Epithelial cell of esophagus (primary cell): Measurements from ENCODE around the gene SHFL.

Experiments
- DNase-seq: peaks from one replicate; pipeline ENCODE4 v3.0.0; 2010; ENCODE audit warnings: low read depth
- H3K4me3 ChIP-seq: 2 replicates; pipeline ENCODE4 v1.5.1; 2011; ENCODE audit warnings: mild to moderate bottlenecking, low read length, control low read depth
- TF ChIP-seq, protein P1 (sequence below): IDR thresholded peaks from 2 replicates; pipeline ENCODE4 v1.5.1; 2011; ENCODE audit warnings: low read depth, mild to moderate bottlenecking, low read length, control low read depth, inconsistent platforms; ENCODE audit not compliant: insufficient read depth; ENCODE audit errors: missing control alignments

The SHFL gene

DNA sequence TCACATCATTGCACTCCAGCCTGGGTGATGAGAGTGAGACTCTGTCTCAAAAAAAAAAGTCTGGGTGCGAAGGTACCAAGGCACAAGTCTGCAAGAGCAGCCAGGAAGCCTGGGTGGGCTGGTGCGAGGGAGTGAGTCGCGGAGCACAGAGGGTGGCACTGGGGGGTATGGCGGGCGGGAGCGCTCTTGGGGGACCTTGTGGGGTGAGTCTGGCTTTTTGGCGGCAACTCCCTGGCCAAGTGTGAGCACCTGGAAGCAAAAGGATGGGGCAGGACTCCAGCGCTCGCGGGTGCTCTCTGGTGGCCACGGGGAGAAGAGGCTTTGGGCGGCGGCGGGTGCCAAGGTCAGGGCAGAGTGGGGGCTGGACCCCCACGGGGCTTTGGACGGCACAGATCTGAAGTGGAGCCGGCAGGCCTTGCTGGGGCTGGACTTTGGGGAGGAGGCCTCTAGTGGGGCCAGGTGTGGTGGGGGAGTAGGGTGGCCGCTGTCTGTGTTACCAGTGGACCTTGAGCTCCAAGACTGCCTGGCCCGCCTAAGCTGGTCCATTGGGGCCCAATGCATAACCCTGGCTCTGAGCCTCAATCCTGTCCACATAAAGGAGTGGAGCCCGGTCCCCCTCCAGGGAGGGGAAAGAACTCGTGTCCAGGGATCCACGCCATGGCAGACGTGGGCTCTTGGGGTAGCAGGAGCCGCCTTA, 26.9 kb downstream of the SHFL start:
- DNase-seq: peak; percentile 62
- TF ChIP-seq, protein P1, sequence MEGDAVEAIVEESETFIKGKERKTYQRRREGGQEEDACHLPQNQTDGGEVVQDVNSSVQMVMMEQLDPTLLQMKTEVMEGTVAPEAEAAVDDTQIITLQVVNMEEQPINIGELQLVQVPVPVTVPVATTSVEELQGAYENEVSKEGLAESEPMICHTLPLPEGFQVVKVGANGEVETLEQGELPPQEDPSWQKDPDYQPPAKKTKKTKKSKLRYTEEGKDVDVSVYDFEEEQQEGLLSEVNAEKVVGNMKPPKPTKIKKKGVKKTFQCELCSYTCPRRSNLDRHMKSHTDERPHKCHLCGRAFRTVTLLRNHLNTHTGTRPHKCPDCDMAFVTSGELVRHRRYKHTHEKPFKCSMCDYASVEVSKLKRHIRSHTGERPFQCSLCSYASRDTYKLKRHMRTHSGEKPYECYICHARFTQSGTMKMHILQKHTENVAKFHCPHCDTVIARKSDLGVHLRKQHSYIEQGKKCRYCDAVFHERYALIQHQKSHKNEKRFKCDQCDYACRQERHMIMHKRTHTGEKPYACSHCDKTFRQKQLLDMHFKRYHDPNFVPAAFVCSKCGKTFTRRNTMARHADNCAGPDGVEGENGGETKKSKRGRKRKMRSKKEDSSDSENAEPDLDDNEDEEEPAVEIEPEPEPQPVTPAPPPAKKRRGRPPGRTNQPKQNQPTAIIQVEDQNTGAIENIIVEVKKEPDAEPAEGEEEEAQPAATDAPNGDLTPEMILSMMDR: peak; percentile 71
- no peak overlapping the region for H3K4me3 ChIP-seq

DNA sequence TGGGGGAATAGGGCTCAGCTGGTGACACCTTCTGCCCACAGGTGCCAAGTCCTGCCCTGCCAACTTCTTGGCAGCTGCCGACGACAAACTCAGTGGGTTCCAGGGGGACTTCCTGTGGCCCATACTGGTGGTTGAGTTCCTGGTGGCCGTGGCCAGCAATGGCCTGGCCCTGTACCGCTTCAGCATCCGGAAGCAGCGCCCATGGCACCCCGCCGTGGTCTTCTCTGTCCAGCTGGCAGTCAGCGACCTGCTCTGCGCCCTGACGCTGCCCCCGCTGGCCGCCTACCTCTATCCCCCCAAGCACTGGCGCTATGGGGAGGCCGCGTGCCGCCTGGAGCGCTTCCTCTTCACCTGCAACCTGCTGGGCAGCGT, 27.5 kb downstream of the SHFL start:
- no peak for DNase-seq
- TF ChIP-seq, protein P1: no peak
- H3K4me3 ChIP-seq: no peak overlapping the region

DNA sequence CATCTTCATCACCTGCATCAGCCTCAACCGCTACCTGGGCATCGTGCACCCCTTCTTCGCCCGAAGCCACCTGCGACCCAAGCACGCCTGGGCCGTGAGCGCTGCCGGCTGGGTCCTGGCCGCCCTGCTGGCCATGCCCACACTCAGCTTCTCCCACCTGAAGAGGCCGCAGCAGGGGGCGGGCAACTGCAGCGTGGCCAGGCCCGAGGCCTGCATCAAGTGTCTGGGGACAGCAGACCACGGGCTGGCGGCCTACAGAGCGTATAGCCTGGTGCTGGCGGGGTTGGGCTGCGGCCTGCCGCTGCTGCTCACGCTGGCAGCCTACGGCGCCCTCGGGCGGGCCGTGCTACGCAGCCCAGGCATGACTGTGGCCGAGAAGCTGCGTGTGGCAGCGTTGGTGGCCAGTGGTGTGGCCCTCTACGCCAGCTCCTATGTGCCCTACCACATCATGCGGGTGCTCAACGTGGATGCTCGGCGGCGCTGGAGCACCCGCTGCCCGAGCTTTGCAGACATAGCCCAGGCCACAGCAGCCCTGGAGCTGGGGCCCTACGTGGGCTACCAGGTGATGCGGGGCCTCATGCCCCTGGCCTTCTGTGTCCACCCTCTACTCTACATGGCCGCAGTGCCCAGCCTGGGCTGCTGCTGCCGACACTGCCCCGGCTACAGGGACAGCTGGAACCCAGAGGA, 28.0 kb downstream of the SHFL start:
- no peak overlapping the region for H3K4me3 ChIP-seq
- DNase-seq: no peak
- TF ChIP-seq, protein P1: no peak

DNA sequence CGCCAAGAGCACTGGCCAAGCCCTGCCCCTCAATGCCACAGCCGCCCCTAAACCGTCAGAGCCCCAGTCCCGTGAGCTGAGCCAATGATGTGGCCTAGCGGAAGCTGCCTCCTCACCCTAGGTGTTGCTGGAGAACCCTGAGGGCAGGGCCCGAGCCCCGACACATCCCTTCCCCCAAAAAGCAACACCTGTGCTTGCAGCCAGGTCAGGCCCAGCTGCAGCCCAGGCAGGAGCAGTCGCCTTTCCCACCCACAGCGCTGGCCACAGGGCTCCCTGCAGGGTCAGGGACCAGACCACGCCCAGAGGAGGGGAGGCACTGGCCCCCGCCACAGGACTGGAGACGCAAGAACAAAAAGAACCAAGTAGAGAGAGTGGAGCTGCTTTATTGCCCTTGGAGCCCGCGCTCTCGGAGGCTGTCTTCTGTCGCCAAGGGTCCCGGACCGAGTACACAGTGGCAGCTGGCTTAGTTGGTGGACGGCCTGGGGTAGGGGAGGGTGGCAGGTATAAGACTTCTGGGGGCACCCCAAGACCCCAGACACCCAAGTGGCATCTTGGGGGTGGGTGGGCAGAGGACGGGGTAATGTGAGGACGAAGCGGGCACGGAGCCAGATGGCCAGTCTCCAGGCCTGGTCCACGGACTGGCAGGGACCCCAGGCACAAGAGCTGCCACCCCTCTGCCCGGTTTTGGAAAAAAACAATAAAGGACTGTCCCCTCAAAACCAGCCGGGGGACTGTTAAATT, 28.7 kb downstream of the SHFL start:
- no peak overlapping the region for H3K4me3 ChIP-seq
- no peak for DNase-seq
- TF ChIP-seq, protein P1: no peak

DNA sequence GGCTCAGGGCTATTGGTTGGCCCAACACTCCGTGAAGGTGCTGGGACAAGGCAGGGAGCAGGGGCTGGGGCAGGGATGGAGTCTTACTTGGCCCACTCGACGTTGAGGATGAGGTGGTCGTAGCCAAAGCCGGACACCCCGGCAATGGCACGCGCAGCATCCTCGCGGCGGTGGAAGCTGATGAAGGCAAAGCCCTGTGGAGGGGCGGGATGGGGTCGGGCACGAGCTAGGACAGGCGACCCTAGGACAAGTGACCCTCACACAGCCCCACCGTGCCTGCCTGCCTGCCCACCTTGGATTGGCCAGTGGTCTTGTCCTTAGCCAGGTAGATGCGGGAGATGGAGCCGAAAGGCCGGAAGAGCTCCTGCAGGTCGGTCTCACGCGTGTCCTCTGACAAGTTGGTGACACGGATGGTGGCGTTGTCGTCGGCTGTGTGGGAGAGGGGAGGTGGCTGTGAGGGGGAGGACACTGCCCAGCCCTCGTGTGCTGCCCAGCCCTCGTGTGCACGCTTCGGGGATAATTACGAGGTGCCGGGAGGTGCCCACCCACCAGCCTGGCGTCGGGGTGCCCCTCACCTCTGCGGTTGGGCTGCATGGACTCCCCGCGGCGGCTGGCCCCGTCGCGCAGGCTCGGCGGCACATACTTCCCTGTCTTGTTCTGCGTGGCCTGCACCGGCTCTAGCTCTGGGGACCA, 29.4 kb downstream of the SHFL start:
- H3K4me3 ChIP-seq: no peak overlapping the region
- TF ChIP-seq, protein P1: no peak
- DNase-seq: no peak

DNA sequence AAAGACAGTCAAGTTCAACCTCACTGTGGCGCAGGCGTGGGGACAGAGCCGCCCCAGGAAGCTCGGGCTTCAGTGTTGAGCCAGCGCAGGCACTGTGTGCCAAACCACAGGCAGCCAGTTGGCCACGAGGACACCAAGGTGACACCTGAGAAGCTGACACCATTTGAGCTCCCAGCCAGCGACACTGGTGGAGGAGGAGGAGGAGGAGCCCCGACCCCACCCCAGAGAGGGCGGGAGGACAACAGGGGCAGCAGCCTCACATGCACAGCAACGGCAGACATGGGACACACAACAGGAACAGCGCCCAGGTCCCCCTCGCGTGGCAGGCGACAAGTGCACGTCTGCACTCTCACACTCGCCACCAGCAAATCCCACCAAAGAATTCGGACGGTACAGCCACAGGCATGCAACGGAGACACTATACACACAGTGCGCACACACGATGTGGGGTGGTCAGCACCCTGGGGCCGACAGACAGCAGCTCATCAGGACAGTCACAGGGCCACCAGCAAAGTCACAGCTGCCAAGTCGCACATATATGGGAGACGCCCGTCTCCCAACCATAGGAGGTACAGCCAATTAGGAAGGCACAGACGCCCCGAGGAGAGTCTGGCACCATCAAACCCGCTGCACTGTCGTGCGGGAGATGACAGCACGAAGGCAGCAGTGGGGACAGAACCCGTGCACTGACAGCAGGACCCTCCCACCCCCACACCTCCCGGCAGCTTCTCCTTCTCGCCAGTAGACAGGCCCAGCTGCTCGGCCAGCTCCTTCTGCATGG, 30.2 kb downstream of the SHFL start:
- H3K4me3 ChIP-seq: no peak overlapping the region
- TF ChIP-seq, protein P1: no peak
- no peak for DNase-seq
